RPMI7951 (cell line): ENCODE data around the gene ACIN1. TPM values are rescaled to one million over a fixed set of nuclear protein-coding genes. Genes with fewer than 3 reads are reported as not detected.
"Not testable (repeated sequence)": the region's sequence is repeated elsewhere in the genome, so short reads cannot be mapped to it uniquely, and the experiment has no call there.

Experiments used
- DNase-seq: peaks from one replicate; pipeline ENCODE4 v3.0.0-alpha.2; 2012; ENCODE audit warnings: low read depth
- total RNA-seq: library from RNA; depleted of rRNA; stranded (reverse); fragments of >200 nt; shearing (Covaris generic); gene quantifications from 2 replicates; pipeline ENCODE4 v1.2.3, GENCODE V29; 2014

Gene ACIN1
- total RNA-seq, 1 experiment from 2014 or later = 38.9 TPM

GRCh38 chr14:23122086-23122485 lies 27.1 kb upstream of the ACIN1 start:
- DNase-seq = no peak

DNA sequence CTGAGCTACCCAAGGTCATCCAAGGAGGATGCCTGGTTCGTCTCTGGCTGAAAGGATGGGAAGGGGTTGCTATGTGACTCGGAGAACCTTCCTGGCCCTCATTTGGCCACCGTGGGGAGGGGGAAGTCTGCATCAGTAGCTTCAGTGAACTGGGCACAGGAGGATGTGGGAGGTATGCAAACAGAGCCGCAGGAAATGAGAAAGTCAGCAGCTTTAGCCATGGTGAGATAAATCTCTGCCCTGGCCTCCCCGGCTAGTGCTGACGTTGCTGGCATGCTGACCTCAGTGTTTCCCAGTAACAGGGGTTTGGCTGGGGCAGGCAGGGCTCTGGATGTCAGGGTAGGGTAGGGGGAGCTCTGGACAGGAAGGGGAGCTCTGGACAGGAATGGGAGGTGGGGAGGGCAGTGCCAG lies 26.4 kb upstream of the ACIN1 start:
- DNase-seq = peak; percentile 14

DNA sequence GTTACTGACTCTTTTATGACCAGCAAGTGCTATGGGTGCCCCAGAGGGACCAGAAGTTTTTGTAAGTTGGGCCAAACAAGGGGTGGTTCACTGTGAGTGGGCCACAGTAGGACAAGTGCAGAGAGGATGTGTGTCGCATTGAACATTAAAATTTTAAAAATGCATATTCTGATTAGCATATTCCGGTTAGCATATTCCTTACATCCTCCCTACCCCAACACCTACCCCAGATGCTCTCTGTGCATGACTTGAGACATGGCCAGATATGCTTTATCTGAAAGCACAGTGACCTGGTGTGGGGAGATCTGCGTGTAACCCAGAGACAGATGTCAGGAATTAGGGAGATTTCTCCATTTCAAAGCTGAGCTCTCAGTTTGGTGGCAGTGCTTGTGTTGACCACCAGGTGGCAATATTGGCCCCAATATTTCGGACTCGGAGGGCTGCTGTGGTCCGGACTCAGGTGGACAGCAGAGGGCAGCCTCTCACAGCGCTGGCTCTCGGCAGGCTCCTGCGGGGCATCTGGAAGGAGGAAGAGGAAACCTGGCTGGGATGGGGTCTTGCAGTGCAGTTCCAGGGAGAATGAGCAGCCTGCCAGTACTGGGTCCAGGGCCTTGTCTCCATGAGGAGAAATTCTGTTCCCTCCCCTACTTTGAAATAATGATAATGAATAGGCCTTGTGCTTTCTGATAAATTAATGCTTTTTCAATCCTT lies 25.8 kb upstream of the ACIN1 start:
- DNase-seq = peak; percentile 70

GRCh38 chr14:23119363-23120327 lies 24.7 kb upstream of the ACIN1 start:
- no peak for DNase-seq

- no peak for DNase-seq
Measured at GRCh38 chr14:23118506-23119362, 23.8 kb upstream of the ACIN1 start, which contains the start of gene CEBPE. CEBPE (minus strand) TSS chr14:23119255; CDS start chr14:23119091, 164 bp downstream.

GRCh38 chr14:23117371-23118020 lies 22.6 kb upstream of the ACIN1 start:
- DNase-seq = no peak

GRCh38 chr14:23115918-23116317 lies 21.0 kb upstream of the ACIN1 start:
- no peak for DNase-seq

- peak; percentile 92 for DNase-seq
Measured at GRCh38 chr14:23115039-23115731, 20.2 kb upstream of the ACIN1 start.

GRCh38 chr14:23114669-23115038 lies 19.7 kb upstream of the ACIN1 start:
- no peak for DNase-seq

DNA sequence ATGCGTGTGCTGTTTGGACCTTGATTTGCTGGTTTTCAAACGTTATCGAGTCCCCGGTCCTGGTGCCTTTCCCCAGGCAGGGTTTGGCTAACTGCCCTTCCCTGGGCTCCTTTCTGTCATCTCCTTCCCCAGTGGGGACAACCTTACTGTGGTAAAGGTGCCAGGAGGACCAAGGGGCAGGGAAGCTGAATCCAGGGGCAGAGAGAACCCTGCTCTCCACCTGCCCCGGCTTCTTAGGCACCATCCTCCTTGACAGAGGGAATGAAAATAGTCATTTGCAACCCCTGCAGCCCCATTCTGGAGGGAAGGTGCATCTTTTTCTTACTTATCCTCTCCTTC lies 19.2 kb upstream of the ACIN1 start:
- no peak for DNase-seq

DNA sequence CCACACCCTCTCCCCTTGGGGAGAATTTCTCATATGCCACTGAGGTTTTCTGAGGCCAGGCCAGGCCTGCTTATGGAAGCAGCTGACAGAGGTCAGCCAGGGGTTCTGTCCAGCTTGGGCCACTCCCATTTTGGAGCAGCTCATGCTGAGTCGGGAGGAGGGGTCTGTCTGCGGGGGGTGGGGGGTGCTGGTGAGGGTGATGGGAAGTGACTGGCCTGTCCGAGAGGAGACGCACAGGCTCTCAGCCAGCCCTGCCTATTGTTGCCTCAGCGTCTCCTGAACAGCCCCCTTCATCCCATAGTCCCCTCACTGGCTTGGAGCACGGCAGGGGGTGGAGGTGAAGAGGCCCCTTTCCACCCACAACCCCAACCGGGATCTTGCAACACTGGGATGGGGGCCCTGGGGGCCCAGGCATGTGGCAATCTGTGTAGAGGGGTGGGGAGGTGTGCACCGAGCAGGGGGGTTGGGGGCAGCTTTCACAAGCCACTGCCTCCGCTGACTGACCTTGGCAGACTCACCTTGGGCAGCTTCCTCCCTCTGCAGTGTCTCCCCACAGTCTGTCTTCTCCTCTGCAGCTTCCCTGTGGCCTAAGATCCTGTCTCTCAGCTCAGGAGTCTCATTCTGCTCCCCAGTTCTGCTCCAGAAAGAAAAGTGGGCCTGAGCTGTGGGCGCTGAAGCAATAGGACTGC lies 18.6 kb upstream of the ACIN1 start:
- no peak for DNase-seq

DNA sequence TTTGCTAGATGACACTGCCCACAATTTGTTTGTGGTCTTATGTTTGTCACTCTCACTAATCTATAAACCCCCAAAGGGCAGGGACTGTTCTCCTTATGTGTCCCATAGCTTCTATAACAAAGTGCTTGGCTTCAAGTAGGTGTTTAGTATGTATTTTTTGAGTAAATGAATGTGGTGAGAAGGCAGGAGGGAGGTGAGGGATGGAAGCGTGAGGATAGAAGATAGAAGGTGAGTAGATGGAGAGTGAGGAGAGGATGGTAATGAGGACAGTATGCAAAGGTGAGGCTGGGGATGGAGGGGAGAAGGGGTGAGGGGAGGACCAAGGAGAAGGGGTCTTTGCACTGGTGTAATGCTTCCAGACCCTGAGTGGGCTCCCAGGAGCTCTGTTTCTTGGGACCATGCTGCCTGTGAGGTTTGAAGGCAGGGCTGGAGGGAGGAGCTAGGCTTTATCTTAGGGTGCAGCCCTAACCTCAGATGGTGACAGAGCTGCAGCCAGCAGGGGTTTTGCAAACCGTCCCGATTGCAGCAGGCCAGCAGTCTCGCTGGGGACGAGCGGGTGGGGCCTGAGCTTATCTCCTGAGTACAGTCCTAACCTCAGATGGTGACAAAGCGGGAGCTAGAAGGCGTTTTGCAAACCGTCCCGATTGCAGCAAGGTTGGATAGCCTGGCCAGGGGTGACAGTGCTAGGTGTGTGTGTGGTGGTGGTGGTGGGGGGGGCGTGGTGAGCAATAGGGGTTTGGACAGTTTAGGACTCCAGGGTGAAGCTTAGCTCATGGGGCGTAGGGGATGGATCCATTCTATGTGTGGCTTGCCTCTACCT lies 17.6 kb upstream of the ACIN1 start:
- DNase-seq = no peak

DNA sequence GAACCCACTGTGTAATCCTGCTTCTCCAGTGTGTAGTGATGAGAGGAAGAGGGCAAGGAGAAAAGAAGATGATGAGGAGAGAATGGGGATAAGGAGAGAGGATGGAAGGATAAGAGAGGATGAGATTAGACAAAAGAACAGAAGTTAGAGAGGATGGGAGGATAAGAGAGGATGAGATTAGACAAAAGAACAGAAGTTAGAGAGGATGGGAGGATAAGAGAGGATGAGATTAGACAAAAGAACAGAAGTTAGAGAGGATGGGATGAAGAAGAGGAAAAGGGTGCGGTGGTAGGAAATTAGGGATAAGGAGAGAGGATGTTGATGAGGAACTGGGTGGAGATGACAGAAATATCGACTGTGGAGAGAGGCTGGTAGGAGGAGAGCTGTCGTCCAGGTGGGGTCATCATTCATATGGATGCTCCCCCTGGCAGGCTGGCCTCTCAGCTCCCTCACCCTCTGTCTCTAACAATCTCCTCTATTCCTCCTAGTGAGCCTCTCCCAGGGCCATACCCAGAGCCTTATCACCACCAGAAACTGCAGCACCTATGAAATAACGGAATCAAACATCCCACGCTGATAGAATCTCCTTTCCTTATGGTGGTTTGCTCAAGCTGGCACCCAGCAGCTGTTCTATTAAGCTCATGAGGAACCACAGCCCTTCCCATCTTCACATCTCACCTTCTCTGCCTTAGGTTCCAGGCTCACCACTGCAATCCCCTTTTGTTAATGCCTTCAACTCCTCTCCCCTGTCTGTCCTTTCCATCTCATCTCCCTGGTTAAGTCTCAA lies 15.8 kb upstream of the ACIN1 start:
- DNase-seq = no peak

- DNase-seq = no peak
Measured at GRCh38 chr14:23109769-23110168, 14.8 kb upstream of the ACIN1 start.

DNA sequence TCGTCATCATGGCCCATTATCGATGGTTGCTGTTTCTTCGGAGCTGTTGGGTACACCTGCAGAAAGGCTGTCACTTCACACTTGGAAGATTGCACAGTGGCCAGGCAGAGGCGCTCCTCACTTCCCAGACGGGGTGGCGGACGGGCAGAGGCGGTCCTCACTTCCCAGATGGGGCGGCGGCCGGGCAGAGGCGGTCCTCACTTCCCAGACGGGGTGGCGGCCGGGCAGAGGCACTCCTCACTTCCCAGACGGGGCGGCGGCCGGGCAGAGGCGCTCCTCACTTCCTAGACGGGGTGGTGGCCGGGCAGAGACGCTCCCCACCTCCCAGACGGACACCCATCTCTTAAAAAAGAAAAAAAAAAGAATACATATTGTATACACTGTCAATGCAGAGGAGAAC lies 13.2 kb upstream of the ACIN1 start:
- not testable (repeated sequence) for DNase-seq

DNA sequence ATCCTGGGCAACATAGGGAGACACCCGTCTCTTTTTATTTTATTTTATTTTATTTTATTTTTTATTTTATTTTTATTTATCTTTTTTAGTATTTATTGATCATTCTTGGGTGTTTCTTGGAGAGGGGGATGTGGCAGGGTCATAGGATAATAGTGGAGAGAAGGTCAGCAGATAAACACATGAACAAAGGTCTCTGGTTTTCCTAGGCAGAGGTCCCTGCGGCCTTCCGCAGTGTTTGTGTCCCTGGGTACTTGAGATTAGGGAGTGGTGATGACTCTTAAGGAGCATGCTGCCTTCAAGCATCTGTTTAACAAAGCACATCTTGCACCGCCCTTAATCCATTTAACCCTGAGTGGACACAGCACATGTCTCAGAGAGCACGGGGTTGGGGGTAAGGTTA lies 12.7 kb upstream of the ACIN1 start:
- not testable (repeated sequence) for DNase-seq

- DNase-seq = no peak
Measured at GRCh38 chr14:23106747-23107045, 11.8 kb upstream of the ACIN1 start.

DNA sequence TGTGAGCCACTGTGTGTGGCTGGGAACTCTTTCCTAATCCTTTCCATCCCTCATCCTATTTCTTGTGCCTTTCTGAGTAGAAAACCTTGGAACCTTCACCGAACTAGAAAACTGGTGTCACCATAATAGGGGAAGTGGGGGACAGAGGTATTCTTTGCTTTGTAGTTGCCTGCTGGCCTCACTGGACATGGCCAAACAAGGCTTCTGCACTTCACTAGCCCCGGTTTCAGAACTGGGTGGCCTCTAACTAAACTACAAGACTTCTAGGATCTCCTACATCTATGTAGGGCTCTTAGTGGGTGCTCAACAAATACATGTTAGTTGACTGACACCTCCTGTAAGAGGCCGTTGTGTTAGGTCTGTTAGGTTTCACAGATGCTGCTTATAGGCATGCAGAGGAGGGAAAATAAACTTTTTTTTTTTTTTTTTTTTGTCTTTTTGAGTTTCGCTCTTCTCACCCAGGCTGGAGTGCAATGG lies 10.4 kb upstream of the ACIN1 start:
- no peak for DNase-seq
